ENCODE results near the gene ADCY1.

GRCh38 chr7:45646207-45646821, 72.1 kb downstream of the ADCY1 start:
- TF ChIP-seq POLR2A (IDR thresholded peaks at IDR 0.05) (no peak), POLR2AphosphoS5 (IDR thresholded peaks at IDR 0.05) (no peak), EP300 (IDR thresholded peaks at IDR 0.05) (no peak)
- TF ChIP-seq, protein P1, sequence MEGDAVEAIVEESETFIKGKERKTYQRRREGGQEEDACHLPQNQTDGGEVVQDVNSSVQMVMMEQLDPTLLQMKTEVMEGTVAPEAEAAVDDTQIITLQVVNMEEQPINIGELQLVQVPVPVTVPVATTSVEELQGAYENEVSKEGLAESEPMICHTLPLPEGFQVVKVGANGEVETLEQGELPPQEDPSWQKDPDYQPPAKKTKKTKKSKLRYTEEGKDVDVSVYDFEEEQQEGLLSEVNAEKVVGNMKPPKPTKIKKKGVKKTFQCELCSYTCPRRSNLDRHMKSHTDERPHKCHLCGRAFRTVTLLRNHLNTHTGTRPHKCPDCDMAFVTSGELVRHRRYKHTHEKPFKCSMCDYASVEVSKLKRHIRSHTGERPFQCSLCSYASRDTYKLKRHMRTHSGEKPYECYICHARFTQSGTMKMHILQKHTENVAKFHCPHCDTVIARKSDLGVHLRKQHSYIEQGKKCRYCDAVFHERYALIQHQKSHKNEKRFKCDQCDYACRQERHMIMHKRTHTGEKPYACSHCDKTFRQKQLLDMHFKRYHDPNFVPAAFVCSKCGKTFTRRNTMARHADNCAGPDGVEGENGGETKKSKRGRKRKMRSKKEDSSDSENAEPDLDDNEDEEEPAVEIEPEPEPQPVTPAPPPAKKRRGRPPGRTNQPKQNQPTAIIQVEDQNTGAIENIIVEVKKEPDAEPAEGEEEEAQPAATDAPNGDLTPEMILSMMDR (IDR thresholded peaks at IDR 0.05) = no peak
